GM18858 (cell line): ENCODE results near the gene ATP8A2.
"Not testable (repeated sequence)": the region's sequence is repeated elsewhere in the genome, so short reads cannot be mapped to it uniquely, and the experiment has no call there.

ENCODE experiments used
- ATAC-seq: cut with Tn5 transposase; IDR thresholded peaks from one replicate; pipeline ENCODE4 v1.9.1; 2021; ENCODE audit not compliant: unreplicated experiment

ATP8A2 gene

DNA sequence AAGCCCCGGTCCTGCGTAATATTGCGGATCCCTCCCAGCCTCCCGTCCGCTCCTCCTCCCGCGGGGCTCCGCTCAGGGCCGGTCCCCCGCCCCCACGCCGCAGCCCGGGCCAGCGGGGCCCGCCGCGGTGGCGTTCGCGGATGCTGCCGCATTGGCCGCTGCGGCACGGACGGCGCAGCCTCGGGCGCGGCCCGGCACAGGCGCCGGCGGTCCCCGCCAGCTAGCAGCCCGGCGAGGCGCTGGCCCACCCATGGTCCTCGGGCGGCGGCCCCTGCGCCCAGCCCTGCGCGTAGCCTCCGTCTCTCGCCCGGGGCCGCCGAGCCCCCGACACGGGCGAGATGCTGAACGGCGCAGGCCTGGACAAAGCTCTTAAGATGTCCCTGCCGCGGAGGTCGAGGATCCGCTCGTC is at the start of gene ATP8A2:
ATP8A2 (plus strand) TSS at position 100 of the 409 bp plus-strand sequence; CDS start at position 339, 239 bp downstream.
- ATAC-seq: no peak

DNA sequence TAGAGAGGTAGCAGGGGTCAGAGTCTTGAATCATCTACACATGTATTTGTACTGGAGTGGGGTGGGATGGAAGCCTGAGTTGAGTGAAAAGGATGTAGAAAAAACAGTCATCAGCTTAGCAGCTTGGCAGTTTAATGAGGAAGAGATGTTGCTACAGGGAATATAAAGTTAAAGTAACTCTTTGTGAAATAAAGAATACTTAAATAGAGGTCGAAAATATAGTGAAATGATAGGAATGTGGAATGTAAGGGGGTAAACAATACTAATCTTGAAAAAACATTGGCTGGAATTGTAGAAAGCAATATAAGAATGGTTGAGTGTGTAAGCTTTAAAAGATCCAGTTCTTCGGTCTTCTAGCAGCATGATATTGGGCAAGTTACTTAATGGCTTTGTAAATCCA is 47.7 kb upstream of the ATP8A2 start:
- ATAC-seq: no peak

DNA sequence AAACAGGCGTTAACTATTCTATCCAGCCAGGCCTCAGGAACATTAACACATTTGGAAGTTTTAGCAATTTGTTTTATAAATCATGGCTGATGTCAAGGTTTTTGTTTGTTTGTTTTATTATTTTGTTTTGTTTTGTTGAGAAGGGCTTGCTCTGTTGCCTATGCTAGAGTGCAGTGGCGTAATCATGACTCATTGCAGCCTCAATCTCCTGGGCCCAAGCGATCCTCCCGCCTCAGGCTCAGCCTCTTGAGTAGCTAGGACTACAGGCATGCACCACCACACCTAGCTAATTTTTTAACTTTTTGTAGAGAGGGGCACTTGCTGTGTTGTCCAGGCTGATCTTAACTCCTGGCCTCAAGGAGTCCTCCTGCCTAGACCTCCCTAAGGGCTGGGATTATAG is 42.1 kb upstream of the ATP8A2 start:
- ATAC-seq: no peak

DNA sequence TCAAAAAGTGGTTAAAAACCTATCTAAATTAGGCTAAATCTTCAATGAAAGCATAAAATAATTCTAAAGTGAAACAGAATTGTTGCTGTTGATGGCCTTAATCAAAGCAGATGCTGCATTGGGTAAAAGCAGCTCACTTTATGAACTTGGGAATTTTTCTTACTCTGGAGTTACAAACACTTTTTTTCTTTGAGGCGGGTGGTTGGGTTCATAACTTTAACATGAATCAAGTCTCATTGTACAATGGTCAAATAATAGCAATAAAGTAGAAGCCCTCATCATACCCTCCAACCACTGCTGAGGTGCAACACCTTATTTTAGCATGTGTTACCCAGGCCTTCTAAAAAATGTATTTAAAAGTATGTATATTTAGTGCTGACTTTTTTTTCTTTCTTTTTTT is 41.2 kb upstream of the ATP8A2 start:
- no peak for ATAC-seq

DNA sequence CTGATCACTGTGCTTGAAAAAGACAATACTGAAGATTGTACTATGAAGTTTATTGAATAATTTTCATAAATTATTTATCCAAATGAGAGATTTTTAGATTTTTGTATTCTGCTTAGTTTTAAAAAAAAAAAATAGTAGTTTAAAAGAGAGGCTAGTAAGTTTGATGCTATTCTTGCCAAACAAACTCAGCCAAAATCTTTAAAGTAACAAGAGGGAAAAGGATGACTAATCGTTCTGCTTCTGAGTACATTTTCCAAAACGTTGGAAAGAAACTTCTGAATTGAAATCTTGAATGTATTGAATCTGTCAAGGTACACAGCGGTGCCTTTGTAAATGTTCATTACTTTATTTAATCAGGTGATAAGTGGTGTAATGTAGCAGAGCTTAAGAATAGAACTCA is 35.9 kb upstream of the ATP8A2 start:
- ATAC-seq: no peak

DNA sequence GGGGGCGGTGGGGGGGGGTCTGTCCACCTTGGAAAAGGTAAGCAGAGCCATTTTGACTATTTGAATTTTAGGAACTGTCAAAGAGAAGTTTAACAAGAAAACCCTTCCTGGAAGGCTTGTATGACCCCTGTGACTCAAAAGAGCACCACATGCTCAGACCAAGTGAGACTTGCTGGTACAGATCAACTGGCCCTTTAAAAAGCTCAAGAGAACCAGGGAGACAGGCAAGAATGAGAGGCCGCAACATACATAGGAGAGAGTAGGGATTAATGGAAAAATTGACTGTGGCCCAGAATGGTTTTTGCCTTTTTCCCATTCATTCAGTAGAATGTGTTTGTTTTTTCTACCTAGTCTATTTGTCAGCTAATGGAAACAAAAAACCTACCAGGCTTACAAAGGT is 26.2 kb upstream of the ATP8A2 start:
- ATAC-seq: no peak

DNA sequence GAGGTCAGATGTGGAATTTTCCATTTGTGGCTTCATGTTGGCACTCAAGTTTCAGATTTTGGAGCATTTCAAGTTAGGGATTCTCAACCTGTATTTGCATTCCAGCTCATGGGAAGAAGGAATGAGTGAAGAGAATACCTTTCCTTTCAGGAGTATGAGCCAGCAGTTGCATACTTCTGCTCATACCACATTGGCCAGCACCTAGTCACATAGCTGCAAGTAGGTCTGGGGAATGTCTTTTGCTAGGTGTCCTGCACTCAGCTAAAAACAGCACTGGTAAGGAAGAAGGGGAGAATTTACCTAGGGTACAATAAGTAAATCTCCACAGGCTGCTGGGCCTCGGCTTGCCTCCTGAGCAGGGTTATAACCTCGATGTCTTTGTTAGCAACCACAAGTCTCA is 24.6 kb upstream of the ATP8A2 start:
- no peak for ATAC-seq

DNA sequence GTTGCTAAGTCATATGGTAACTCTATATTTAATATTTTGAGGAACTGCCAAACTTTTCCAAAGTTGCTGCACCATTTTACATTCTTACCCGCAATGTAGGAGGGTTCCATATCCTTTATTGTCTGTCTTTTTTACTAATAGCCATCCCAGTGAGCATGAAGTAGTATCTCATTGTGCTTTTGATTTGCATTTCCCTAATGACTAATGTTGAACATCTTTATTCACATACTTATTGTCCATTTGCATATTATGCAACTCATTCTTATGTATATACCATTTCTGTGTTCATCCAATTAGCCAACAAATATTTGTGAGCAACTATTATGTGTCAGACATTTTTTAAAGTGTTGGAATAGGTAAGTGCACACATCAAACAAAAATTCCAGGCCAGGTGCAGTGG is 20.4 kb upstream of the ATP8A2 start:
- no peak for ATAC-seq

DNA sequence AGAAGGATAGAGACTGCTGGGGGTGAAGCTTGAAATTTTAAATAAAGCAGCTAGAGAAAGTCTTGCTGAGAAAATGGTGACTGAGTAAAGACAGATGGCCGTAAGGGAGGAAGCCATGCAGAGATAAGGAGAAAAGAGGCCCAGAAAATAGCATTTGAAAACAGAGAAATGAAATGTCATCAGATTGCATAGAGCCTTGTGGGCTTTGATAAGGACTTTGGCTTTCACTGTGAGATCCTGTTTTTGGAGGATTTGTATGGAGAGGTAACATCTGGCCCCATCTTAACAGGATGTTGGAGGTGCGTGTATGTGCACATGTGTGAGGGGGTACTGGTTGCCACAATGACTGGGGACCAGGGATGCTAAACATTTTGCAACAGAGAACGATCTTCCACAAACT is 19.5 kb upstream of the ATP8A2 start:
- ATAC-seq: no peak

DNA sequence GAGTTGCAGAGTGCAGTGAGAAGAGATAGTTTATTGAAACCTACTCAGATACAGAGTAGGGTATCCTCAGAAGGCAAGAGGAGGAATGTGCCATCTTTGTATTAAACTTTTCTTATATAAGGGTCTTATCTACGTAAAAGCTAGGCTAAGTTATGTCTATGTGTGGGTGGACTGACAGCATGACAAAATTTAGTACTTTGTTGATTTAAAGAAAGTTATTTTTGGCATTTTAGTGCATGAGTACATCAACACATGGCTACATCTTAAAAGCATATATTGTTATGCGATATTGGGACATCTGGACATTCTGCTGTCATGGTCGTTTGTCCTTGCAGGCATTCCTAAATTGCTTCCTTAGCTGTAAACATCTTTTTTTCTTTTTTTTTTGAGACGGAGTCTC is 19.0 kb upstream of the ATP8A2 start:
- ATAC-seq: no peak

DNA sequence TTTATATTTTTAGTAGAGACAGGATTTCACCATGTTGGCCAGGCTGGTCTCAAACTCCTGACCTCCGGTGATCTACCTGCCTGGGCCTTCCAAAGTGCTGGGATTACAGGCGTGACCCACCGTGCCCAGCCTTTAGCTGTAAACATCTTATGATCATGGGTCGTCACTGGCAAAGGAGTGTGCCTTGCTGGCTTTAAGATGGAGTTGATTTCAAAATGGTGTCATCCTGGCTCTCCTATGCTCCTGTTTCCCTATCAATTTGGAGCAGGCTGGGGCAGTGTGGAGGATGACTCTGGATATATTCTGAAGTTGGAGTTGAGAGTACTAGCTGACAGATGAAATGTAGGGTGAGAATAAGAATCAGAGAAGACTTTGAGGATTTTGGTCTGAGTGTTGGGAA is 18.4 kb upstream of the ATP8A2 start:
- no peak for ATAC-seq

DNA sequence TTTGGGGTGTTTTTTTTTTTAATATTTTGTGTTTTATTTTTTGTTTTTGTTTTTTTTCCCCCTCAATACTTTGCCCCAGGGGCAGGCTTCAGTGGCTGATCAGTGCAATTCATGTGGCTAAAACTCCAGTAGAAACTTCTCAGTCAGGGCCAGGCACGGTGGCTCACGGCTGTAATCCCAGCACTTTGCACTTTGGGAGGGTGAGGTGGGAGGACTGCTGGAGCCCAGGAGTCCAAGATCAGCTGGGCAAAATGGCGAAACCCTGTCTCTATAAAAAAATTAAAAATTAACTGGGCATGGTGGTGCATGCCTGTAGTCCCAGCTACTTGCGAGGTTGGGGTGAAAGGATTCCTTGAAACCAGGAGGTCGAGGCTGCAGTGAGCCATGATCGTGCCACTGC is 17.4 kb upstream of the ATP8A2 start:
- no peak for ATAC-seq

DNA sequence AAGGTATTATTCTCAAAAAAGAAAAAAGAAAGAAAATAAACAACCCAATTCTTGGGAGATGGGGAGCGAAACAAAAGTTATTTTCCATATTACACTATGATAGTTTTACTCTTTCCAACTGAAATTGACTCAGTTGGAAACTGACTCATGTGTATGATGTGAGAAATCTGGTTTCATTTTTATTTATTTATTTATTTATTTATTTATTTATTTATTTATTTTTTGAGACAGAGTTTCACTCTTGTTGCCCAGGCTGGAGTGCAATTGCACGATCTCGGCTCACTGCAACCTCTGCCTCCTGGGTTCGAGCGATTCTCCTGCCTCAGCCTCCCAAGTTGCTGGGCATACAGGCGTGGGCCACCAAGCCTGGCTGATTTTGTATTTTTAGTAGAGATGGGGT is 11.3 kb upstream of the ATP8A2 start:
- ATAC-seq: not testable (repeated sequence)

DNA sequence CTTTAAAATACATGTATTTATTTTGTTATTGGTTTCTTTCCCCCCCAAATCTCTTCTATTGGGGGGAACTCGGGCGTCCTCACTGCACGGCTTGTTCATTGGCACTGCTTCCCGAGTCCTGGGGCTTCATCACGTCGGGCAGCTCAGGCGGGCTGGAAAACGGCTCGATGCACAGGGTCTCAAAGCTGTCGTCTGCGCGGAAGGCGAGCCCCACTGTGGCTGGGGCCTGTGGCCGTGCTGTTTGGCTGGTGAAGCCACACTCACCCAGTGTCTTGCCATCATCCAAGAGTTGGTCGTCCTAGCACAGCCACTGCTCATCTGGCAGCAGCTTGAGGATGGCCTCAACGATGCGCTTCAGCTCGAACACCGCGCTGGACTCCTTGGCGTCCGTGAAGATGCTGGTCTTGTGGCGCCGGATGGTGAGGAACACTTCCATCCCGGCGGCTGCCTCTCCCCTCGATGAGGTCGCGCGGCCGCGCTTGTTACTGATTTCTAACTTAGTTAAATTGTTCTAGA is 6.0 kb upstream of the ATP8A2 start:
- no peak for ATAC-seq

DNA sequence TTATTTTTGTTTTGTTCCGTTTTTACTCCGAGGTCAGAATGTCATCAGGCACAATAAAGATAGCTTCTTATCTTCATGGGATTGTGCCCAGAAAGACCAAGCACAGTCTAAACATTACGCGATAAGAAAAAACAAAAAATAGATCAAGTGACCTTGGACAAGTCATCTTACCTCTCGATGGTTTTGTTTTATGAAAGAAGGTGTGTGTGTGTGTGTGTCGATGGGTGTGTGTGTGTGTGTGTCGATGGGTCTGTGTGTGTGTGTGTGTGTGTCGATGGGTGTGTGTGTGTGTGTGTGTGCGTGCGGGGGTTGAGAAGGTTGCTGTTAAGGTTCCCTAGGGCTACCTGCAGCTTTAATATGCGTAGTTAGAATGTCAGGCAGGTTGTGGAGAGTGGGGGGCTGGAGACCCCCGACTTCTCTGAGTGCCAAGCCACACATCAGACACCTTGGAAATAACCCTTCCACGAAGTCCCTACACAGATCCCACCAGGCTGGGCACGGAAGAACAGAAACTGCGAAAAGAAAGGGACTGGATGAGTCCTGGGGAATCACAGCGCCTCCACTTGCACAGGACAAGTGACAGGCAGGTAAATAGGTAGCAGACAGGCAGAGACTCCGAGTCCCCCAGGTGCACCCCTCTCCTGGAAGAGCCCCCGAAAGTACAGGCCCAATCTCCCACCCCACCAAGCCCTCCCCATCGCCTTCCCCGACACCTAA is 458 bp upstream of the ATP8A2 start:
- no peak for ATAC-seq

DNA sequence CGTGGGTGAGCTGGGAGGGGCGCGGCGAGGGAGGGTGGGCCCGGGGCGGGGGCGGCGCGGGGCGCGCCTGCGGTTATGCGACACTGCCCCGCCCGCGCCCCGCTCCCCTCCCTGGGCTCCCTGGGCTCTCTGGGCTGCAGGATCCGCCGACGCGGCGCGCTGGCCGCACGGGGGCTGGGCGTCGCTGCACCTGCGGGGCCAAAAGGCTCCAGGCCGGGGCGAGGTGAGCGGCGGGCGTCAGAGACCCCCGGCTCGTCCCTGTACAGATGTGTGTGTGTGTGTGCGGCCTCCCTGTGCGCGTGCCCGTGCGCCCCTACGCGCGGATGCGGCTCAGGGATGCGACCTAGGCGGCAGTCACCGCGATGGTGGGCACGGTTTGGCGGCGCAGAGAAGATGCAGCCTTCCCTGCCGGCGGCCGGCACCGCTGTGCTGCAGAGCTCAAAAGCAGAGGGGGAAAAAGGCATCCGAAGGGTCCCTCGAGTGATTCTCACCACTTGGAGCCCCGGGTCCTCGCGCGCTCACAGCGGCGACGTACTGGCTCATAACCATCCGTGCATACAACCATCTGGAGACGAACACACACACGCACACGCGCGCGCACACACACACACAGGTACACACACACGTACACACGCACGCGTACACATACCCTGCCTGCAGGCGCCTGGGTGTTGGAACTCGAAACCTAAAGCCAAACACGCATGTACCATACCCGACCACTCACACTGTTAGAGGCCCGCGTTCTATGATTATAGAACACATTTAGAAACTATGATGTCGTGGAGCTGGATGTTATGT is 709 bp downstream of the ATP8A2 start:
- no peak for ATAC-seq

DNA sequence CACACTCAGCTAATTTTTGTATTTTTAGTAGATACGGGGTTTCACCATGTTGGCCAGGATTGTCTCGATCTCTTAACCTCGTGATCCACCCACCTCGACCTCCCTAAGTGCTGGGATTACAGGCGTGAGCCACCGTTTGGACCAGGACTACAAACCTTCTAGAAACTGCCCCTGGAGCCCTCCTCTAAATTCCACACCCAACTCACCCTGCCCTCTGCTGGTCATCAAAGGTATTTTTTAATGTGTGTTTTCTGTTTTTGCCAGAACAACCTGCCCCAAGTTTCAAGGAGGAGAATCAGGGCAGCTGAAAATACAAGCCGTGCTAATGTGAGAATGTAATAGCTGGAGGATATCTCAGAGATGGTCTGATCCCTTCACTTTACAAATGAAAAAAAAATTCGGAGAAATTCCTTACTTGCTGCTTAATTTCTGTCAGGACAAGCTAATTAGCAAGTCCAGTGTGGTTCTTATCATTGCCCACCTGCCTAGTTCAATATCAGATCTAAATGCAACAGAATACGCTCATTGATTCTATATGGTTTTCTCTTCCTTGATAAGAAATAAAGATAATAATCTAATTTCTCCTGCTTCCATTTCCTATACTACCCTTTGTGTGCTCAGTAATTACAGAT is 4.1 kb downstream of the ATP8A2 start:
- ATAC-seq: no peak

DNA sequence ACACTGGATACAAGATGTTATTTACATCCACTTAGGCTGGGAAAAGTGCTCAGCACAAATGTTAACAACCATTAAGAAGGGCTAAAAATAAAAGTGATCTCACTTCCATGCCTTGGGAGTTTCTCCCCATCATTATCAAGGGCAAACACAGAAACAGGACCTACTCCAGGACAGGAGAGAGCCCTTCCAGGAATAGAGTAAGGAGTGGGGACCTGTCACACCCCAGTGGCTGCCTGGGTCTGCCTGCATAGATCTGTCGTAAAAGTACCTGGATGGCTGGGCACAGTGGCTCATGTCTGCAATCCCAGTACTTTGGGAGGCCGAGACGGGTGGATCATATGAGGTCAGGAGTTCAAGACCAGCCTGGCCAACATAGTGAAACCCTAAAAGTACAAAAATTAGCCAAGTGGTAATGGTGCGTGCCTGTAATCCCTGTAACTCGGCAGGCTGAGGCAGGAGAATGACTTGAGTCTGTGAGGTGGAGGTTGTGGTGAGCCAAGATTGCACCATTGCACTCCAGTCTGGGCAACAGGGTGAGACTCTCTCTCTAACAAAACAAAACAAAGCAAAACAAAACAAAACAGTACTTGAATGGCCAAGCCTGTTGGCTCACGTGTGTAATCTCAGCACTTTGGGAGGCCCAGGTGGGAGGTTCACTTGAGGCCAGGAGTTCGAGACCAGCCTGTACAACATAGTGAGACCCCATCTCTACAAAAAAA is 5.6 kb downstream of the ATP8A2 start:
- no peak for ATAC-seq

DNA sequence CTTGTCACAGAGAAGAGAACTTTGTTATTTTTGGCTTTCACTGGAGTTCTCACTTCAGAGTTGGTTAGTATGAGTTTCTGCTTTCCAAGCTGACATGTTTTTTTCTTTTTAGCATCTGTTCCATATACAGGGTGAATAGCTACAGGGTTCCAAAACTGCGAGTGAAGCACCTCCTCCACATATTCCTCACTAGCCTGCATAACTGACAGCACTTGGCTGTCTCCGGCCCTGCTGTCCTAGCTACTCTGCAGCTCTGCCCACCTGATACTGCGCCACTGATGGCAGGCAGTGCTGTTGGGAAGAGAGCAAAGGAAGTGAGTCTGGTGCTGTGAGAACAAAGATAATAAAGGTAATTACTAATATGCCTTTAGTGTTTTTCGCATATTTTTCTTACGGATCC is 6.8 kb downstream of the ATP8A2 start:
- no peak for ATAC-seq

DNA sequence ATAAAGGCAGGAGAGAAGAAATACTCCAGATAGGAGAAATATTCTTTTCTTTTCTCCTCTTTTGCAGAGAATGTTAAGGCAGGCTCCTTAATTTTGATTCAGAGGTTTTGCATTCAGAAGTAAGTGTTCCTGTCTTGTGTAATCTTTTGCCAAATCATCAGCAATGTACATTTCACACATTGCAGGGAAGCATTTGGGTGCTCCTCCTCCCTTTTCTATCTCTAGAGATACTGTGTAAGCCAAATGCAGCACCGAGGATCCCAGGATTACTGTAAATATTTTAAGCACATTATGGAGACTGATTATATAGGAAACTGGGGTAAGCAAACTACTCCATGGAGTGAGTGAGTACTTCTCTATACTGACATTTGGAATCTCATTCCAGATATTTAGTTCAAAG is 7.2 kb downstream of the ATP8A2 start:
- no peak for ATAC-seq

DNA sequence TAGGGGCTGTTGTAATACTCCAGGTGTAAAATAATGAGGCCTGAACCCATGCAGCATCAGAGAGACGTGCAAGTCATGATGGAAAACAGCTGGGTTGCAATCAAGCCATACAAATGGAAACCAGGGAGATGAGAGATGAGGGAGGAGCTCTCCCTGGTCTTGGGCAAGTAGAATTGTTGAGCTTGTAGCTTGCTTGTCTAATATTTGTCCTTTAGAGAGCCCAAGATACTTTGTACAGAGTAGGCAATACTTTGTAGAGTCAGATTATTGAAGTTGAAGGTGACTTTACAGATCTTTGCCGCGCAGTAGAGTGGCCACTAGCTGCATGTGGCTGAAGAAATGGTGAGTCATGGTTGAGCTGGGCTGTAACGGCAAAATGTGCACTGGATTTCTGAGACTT is 8.3 kb downstream of the ATP8A2 start:
- ATAC-seq: no peak
